Activated CD8-positive, alpha-beta memory T cell treated with anti-CD3 and anti-CD28 coated beads, Interleukin-2, amount 50 U/mL, for 1 hour (primary cell): ENCODE results near the gene GRIK4.
"Not testable (repeated sequence)": the region's sequence is repeated elsewhere in the genome, so short reads cannot be mapped to it uniquely, and the experiment has no call there.

ENCODE experiments used
- DNase-seq: peaks from one replicate; pipeline ENCODE4 v3.0.0-alpha.2; 2020; ENCODE audit errors: extremely low read depth

The GRIK4 gene

DNA sequence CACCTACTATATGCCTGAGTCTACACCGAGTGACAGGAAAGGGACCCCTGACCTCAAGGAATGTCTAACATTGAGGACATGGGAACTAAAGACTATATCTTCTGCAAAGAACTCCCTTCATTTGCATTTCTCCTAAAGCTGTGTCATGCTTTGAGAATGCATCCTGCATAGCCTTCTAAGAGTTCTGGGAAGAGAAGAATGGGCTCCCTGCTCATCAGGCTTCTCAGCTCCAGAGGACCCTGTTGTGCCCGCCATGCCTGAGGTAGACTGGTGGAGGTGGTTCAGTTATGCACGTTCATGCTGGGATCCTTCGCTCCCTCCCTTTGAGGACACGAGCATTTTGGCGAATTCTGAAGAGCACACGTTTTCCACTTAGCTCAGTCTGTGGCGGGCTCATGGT is 63.3 kb downstream of the GRIK4 start:
- no peak for DNase-seq

DNA sequence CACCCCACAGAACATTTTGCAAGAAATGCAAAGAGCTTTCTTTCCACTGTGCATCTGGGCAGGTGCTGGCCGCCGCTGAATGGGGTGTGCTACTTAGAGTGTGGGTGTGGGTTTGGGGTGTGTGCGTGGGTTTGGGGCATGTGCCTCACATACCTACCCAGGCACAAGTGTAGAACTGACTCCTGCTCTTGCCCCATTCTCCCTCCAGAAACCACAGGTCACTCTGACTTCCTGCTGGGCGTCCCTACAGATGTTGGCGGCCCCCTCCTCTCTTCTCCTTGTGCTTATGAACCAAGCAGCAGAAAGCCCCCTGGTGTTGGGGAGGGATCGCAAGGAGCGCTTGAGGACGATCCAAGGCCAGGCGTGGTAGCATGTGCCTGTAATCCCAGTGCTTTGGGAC is 63.9 kb downstream of the GRIK4 start:
- no peak for DNase-seq

DNA sequence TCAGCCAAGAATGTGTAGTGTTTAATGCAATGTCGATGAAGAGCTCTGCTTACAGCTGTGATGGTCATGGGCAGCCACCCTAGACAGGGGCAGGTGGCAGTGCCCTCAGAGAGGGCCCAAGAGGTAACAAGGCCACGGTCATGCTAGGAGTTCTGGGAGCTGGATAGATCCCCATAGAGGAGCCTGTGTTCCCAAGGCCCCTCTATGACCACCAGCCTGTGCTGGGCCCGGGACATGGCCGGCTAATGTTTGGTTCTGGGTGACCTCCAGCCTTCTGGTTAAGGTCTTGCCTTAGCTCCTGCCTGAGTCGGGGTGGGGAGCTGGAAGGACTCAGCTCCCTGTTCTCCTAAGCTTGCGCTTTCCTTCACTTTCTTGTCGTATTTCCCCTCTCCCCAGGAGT is 65.1 kb downstream of the GRIK4 start:
- DNase-seq: no peak

DNA sequence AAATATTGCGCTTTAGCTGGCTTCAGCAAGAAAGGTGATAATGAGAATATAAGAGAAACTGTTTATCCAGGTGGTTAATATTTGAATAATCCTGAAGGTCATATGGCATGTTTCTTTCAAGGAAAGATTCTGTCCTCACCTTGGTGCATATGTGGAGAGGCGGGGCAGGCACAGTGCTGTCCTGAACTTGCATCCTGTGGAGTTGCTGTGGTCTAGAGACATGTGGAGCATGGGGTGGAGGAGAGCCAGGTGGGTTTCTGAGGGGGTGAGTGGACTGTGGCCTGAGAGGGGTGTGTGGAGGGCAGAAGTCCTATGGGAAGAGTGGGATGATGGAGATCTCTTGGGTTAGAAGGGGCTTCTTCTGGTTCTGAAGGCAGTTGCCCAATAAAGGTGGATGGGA is 65.5 kb downstream of the GRIK4 start:
- DNase-seq: no peak

DNA sequence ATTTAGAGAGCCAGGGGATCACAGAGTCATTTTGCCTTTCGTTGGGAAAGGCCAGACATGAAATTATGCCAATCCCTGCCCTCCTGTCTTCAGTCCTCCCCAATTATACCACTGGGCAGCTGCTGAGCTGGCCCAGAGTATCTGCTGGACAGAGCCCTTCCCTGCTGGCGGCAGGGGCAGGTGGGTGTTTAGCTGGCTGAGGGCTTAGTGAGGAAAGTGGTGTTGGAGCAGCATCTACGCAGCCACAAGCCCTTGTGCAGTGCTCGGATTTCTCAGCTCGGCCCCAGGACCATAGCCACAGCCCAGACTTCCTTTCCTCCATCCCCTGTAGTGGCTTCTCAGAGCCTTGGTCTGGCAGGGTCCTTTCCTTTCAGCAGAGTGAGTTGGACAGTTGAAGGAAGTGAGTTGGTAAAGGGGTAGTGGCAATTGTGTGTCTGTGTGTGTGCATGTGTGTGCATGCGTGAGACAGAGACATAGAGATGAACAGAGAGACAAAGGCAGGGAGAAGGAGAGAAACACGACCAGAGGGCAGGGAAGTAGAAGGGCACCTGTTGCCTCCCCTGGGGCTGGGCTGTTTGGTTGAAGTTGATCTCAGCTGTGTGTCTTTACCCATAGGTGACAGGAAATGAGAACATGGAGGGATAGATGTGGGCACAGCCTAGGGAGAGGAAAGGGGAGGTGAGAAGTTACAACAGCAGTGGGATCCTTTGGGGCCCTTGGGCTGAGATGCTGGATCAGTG is 66.2 kb downstream of the GRIK4 start:
- no peak for DNase-seq

DNA sequence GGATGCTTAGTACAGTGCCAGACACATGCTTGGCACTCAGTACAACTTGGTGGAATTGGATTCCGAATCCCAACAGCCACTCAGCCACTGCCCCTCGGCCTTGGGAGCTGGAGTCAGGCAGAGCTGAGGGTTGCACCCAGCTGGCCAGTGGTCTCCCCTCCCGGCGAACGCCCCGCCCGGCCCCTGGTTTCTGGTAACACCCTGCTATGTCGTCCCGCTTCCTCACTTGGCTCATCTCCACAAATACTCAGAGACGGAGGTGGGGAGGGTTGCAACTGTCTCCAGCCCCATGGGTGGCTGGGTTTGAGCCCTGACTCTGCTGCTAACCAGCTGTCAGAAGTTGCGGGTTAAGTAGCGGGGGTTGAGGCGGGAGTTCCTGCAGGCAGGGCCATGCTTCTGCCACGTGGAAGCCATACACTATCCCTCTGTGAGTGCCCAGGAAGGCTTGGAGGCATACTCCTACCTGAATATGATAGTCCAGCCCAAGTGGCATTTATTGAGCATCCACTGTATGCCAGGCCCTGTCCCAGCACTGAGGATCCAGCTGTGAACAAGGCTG is 67.1 kb downstream of the GRIK4 start:
- no peak for DNase-seq

DNA sequence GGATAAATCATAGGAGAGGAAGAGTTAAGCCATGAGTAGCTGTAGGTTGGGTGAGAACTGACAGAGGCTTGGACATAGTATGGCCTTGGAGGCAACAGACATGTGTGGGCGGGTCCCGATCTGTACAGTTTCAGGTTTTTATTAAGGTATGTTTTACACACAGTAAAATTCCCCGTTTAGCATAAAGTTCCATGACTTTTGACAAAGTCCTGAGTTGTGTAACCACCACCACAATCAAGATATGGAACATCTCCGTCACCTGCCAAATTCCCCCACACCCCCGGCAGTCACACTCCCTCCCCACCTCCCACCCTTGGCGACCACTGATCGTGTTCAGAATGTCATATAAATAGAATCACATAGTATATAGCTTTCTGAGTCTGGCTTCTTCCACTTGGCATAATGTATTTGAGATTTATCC is 68.1 kb downstream of the GRIK4 start:
- DNase-seq: no peak

DNA sequence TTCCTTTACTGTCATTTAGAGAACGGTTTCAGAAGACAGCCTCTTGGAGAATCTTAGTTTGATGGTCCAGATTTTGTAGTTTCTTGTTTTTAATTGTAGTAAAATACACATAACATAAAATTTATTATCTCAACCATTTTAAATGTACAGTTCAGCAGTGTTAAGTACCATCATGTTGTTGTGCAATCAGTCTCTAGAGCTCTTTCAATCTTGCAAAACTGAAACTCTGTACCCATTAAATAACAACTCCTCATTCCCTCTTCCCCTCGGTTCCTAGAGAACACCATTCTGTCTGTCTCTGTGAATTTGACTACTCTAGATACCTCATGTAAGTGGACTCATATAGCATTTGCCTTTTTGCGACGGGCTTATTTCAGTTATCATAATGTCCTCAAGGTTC is 69.8 kb downstream of the GRIK4 start:
- DNase-seq: no peak

DNA sequence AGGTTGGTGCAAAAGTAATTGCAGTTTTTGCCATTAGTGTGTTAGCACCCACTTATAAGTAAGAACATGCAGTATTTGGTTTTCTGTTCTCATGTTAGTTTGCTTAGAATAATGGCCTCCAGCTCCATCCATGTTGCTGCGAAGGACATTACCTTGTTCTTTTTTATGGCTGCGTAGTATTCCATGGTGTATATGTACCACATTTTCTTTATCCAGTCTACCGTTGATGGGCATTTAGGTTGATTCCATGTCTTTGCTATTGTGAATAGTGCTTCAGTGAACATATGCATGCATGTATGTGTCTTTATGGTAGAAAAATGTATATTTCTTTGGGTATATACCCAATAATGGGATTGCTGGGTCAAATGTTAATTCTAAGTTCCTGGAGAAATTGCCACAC is 71.0 kb downstream of the GRIK4 start:
- not testable (repeated sequence) for DNase-seq

DNA sequence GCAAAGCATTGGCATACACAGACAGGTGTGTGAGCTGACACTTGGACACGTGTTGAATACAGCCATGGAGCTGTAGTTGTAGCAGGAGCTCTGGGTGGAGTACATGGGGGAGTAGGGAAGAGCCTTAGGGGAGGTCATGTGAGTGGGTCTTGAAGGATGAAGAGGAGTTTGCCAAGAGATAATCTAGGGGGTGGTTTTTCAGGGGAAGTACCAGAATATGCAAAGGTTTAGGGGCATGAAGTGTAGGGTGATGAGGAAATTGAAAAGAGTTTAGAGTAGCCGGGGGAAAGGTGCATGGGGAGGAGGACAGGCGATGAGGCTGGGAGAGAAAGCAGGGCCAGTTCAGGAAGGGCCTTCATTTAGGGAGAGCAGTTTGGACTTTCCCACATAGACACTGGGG is 74.5 kb downstream of the GRIK4 start:
- DNase-seq: no peak

DNA sequence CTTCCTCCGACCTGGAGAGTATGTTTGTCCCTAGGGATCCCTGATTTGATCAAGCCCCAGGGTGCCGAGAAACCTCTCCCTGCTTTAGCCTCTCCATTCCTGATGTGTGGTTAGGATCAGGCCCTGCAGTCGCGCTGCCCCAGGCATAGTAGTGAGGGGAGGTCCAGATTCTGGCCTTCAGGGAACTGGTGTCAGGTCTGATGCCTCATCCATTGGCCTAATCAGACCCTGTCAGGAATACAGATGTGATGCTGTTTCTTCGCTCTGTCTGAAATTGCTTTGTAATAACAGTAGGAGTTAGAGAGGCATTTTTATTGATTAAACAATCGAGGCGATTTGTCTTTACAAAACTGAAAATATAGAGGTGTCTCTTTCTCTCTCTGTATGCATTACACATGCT is 75.2 kb downstream of the GRIK4 start:
- no peak for DNase-seq

DNA sequence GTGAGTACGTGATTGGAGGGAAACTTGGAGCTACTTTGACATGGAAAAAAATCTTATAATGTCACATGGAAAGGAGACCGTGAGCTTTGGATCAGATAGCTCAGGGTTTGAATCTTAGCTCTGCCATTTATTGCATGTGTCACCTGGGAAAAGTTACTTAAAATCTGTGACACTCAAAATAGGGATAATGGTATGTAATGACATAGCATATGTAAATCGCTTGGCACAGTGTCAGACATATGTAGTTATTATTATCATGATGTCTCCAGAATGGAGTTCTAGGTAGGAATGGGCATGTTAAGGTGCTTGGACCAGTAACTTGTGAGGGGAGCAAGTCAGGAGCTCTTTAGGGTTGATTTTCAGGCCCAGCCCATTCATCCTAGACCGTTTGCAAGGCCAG is 75.8 kb downstream of the GRIK4 start:
- no peak for DNase-seq

DNA sequence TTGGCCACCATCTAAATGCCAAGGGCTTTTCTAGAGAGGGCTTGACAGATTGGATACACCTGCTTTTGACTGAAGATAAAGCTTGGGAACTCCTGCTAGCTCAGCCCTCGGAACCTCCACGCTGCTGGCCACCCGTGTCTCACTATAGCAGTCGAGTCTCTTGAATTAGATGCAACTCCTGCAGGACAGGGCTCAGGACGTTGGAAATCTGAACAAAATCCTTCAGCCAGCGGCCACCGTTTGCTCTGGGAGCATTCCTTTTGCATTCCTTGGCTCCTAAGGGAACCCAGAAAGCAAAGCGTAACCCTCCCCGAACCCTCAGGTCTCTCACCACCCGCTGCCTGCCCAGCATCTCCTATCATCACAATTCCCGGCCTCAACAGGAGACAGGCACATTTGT is 77.8 kb downstream of the GRIK4 start:
- DNase-seq: no peak

DNA sequence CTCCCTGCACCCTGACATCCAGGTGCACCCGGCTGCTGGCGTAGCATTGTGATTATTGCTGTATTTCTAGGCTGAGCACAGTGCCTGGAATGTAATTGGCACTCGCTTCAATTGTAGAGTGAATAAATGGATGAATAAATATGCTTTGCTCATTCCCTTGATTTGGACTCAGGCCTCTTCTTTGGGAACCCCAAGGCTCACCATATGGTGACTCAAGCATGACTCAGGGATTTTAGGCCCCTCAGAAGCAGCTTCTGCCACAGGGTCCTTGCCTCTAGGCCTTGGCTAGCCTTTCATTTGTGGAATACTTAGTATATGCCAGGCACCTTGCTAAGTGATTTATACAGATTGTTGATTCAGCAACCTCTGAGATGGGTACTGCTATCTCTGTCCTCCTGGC is 78.9 kb downstream of the GRIK4 start:
- DNase-seq: no peak

DNA sequence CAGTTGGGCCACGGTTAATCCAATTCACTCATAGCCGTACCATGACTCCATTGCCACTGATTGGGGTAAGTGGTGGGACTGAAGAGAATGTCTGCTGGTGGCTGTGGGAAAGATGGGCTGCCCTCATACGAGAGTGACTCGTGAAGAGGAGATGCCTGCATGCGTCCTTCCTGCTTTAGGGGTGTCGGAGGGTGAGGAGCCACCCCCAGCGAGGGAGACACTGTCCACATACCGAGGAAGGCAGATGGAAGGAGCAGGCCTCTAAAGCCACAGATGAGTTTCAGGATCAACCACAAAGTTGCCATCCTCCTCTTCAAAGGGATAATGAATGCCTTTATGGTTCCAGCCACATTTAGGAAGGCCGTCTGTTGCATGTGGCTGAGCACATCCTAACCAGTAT is 83.2 kb downstream of the GRIK4 start:
- no peak for DNase-seq

DNA sequence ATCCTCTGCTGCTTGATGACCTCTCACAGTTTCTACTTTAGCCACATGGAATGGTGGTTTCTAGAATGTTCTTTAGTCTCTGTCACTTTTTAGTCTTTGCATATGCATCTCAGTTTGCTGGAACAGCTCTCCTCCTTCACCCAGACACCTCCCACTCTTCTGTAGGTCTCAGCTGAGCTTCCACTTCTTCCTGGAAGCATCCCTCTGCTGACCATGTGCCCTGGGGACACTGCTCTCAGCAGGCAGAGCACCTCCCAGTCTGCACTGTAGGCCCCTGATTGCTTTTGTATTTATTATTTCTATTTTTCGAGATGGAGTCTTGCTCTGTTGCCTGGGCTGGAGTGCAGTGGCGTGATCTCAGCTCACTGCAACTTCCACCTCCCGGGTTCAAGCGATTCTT is 84.0 kb downstream of the GRIK4 start:
- DNase-seq: no peak

DNA sequence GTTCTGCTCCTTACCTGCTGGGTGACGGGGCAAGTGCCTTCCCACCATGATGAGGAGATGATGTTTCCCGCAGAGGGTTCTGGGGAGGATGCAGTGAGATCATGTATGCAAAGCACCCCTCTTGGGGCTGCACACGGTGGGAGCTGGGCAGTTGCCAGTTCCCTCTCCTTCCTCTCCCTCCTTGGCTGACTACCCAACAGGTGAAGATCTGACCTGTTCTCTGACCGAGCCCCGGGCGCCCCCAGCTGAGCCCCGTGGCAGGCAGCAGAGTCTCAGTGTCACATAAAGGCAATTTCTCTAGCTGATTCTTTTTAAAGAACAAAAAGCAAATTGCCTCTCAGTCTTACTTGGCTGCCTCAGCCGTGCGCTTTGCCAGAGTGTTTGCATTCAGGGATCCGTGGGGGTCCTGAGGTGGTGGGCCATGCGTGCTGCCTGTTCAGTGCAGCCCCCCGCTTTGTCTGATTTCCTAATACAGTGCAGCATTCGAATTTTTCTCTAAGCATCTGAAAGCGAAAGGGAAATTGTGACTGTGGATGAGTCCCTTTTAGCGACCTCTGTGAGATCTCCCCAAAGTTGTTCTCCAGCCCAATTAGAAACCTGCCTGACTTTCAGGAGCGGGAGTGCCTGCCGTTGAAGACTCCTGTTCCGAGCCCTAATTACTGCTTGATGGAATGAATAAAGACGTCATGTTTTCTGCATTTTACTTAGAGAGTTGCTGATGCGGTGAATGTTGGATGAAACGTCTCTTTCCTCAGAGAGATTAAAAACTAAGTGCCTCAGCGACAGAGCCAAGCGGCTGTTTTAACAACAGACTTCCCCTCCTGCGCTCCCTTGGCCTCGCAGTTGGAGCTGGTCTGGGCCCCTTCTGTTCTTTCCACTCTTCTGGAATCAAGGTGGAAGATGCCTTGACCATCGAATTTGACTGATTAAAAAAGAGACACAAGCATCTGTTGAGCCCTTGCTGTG is 86.0 kb downstream of the GRIK4 start:
- no peak for DNase-seq

DNA sequence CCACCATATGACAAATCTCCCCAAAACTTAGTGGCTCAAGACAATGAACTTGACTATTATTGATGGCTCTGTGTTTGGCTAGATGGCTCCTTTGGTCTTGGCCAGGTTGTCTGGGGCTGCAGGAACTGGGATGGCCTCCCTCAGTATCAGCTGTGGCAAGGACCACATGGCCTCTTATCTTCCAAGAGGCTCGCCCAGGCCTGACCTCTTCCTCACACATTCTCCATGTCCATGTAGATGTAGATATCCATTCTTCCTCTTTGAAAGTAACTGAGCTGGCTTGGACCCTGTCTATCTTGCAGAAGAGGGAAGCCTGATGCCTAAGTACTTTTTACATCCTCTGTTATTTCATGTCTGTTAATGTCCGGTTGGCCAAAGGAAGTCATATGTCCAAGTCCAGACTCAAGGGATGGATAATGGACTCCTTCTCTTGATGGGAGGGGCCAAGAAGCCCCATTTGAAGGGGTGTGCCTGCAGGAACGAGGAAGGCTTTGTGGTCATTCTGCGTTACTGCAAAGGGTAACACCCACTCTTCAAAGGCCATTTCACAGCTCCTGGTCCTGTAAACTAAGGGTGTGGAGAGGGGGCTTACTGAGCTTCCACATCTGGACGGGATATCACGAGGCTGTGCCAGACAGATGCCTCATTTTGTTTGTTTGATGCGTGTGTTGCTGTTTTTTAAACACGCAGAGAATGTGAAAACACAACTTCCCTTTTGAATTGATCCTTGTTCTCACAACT is 87.1 kb downstream of the GRIK4 start:
- DNase-seq: no peak

DNA sequence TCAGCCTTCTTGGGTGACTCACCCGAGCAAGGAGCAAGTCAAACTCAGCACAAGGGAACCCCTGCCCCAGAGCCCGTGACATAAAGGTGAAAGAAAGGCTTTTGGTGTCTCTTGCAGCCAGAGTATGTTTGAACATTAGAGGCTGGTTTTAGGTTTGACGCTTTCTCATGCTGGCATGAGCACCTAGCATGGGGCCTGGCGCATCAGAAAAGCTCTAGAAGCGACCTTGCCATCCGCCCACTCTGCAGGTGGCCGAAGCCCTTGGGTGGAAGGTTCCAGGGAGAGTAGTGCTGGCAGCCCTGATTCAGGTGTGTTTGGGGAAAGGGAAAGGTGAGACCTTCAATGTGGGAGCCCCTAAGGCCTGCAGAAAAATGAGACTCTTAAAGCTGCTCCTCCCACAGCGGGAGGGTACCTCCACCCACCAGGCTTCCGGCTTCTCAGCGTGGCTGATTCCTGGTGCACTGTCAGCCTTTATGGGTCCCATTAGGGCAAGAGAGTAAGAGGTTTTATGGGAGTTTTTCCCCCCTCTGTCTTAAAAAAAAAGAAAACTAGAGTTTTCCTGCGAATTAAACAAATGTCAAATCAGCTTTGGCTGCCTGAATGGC is 88.4 kb downstream of the GRIK4 start:
- DNase-seq: no peak

DNA sequence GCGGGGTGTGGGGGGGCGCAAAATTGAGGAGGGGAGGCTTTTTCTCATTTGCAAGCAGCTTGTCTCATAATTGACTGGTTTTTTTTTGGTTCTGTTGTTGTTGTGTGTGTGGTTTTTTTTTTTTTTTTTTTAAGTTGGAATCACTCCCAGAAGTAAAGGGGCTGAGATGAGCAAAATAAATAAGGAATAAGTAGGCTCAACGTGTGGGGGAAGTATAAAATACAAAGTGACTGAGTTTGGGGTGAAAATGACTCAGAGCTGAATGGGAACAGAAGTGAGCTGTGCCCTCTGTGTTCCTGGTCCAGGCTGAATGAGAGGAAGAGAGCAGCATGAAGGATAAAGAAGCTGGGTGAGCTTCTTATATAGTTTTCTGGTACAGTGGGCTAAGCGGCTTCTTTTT is 90.0 kb downstream of the GRIK4 start:
- DNase-seq: no peak

DNA sequence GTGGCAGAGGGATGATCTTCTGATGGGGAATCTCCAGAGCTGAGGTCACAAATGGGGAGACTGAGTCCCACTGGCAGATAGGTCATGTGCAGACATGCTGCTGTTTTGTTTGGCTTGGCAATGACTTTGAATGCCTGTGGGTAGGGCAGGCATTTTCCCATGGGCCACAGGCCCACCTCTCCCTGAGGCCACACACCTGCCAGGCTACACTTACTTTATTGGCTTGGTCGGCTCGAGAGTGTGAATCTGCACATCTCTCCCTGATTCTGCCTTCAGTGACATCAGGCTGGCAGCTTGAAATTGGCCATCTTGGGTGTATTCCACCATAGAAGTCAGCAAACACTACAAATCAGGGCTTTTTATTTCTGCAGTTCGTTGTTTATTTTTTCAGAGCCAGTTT is 91.5 kb downstream of the GRIK4 start:
- DNase-seq: no peak

DNA sequence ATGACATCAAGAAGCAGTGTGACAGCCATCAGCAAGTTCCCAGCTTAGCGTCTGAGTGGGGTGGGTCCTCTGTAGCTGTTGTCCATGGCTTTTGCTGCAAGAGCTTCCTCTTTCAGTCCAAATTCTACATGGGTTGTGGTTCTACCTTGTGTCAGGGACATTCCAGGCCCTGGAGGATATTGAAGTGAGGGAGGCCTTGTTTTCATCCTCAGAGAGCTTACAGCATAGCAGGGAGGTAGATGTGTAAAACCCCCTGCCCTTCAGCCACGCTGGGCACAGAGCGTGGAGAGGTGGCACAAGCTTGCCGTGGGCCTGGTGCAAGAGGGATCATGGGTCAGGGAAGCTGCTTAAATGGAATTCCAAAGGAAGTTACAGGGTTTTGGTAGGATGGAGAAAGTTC is 93.9 kb downstream of the GRIK4 start:
- no peak for DNase-seq
